ENCODE data around the gene CD40.

Gene CD40

GRCh38 chr20:46151936-46152335 is 33.8 kb downstream of the CD40 start:
- DNase-seq, result no peak

- DNase-seq, result no peak
Observed at GRCh38 chr20:46152824-46153586, 34.9 kb downstream of the CD40 start.

- no peak for DNase-seq
Observed at GRCh38 chr20:46154305-46154704, 36.2 kb downstream of the CD40 start.

- DNase-seq, result no peak
Observed at GRCh38 chr20:46154796-46155195, 36.7 kb downstream of the CD40 start.

GRCh38 chr20:46156065-46156464 is 38.0 kb downstream of the CD40 start:
- DNase-seq, result no peak

- no peak for DNase-seq
Observed at GRCh38 chr20:46157076-46157592, 39.0 kb downstream of the CD40 start.

- no peak for DNase-seq
Observed at GRCh38 chr20:46157625-46158024, 39.5 kb downstream of the CD40 start.

- no peak for DNase-seq
Observed at GRCh38 chr20:46158476-46158987, 40.4 kb downstream of the CD40 start.

GRCh38 chr20:46159101-46159897 is 41.2 kb downstream of the CD40 start:
- DNase-seq, result no peak

GRCh38 chr20:46160661-46161060 is 42.5 kb downstream of the CD40 start:
- no peak for DNase-seq

GRCh38 chr20:46161921-46162320 is 43.8 kb downstream of the CD40 start:
- DNase-seq, result no peak

- no peak for DNase-seq
Observed at GRCh38 chr20:46164254-46164653, 46.1 kb downstream of the CD40 start.

- no peak for DNase-seq
Observed at GRCh38 chr20:46167080-46167479, 49.0 kb downstream of the CD40 start.

- DNase-seq, result no peak
Observed at GRCh38 chr20:46168438-46168837, 50.3 kb downstream of the CD40 start.

- no peak for DNase-seq
Observed at GRCh38 chr20:46169245-46170171, 51.4 kb downstream of the CD40 start.

- DNase-seq, result no peak
Observed at GRCh38 chr20:46171476-46171875, 53.4 kb downstream of the CD40 start.

GRCh38 chr20:46171909-46172308 is 53.8 kb downstream of the CD40 start:
- no peak for DNase-seq

- DNase-seq, result no peak
Observed at GRCh38 chr20:46172455-46172854, 54.3 kb downstream of the CD40 start.

- DNase-seq, result no peak
Observed at GRCh38 chr20:46172961-46173536, 54.9 kb downstream of the CD40 start.

- DNase-seq, result no peak
Observed at GRCh38 chr20:46173652-46174468, 55.7 kb downstream of the CD40 start.

GRCh38 chr20:46174469-46175126 is 56.5 kb downstream of the CD40 start:
- DNase-seq, result peak; percentile 51 to 66 (median 54)
